AML-193 (cell line): ENCODE results near the gene SIX1.

ENCODE experiments used
- DNase-seq, 2 experiments: peaks; one replicate each; lab custom pipeline; 2025; lab: John Stamatoyannopoulos, UW

Gene SIX1

DNA sequence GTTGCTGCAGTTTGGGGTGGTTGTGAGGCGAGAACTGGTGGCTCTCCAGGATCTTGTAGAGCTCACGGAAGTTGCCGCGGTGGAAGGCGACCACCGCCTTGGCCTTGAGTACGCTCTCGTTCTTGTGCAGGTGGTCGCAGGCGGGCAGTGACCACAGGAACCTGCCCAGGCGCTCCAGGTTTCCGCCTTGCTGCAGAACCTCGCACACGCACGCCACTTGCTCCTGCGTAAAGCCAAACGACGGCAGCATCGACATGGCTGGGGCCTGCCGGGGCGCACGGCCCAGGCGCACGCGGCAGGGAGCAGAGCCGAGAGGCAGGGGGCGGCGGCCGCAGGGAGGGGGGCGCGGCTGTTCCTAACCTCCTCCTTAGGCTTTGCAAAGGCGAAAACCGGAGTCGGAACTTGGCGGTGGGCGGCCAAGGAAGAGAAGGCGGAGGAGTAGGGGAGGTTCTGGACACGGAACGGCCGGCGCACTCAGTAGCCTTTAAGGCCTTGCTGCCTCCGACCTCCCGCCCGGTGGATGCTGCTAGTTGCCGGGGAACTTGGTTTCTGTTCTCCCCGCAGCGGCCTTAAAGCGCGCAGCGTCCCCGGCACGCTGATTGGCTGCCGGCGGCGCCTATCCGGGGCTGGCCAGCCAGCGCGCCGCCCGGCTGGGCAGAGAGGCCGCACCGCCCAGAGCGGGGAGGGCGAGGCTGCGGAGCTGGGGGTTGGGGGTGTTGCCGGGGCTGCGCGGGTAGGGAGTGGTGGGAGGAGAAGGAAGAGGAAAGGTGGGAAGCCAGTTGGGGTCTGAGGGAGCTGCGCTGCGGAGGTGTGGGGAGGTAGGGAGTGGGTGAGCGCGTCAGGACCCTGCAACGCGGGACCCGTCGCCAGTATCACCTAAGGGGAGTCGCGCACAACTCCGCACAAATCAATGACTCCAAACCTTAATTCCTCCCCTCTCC, at the start of gene SIX1:
TSS of gene SIX1 (minus strand) at position 544 of the 941 bp plus-strand sequence. CDS start at position 256, 288 bp downstream.
- no peak for DNase-seq

GRCh38 chr14:60695327-60695726, 46.0 kb upstream of the SIX1 start:
- peak; percentile 42 to 45 for DNase-seq

- no peak for DNase-seq
Measured at GRCh38 chr14:60691383-60692113, 42.3 kb upstream of the SIX1 start.

- no peak for DNase-seq
Measured at GRCh38 chr14:60686865-60687264, 37.6 kb upstream of the SIX1 start.

DNA sequence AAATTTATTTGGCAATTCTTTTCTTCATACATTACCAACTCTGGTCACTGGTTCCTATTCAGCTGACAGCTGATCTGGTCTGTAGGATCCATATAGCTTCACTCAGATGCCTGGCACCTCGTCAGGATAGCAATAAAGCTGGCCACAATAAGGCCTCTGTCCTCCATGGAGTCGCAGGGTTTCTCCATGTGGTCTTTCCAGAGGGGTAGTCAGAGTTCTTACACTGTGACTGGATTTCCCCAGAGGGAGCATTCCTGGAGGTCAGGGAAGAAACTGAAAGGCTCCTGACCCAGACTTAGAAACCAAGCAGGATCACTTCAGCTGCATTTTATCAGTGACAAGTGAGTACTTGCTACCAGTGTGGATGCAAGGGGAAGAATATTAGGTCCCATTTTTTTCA, 34.9 kb upstream of the SIX1 start:
- DNase-seq, result no peak

GRCh38 chr14:60681271-60681670, 32.0 kb upstream of the SIX1 start:
- DNase-seq, result no peak

- no peak for DNase-seq
Measured at GRCh38 chr14:60680511-60680910, 31.2 kb upstream of the SIX1 start.

GRCh38 chr14:60679566-60680258, 30.4 kb upstream of the SIX1 start:
- DNase-seq, result no peak

- DNase-seq, result no peak
Measured at GRCh38 chr14:60677701-60678100, 28.4 kb upstream of the SIX1 start.

GRCh38 chr14:60670989-60671388, 21.7 kb upstream of the SIX1 start:
- DNase-seq, result no peak

- no peak for DNase-seq
Measured at GRCh38 chr14:60668431-60669112, 19.3 kb upstream of the SIX1 start.

GRCh38 chr14:60665177-60665550, 15.9 kb upstream of the SIX1 start:
- no peak for DNase-seq

- DNase-seq, result no peak
Measured at GRCh38 chr14:60662982-60663381, 13.7 kb upstream of the SIX1 start.

GRCh38 chr14:60661721-60662120, 12.4 kb upstream of the SIX1 start:
- no peak for DNase-seq

GRCh38 chr14:60658909-60659585, 9.8 kb upstream of the SIX1 start:
- DNase-seq, result no peak

- DNase-seq, result no peak
Measured at GRCh38 chr14:60658211-60658690, 9.0 kb upstream of the SIX1 start.

- DNase-seq, result no peak
Measured at GRCh38 chr14:60657456-60658210, 8.4 kb upstream of the SIX1 start.

DNA sequence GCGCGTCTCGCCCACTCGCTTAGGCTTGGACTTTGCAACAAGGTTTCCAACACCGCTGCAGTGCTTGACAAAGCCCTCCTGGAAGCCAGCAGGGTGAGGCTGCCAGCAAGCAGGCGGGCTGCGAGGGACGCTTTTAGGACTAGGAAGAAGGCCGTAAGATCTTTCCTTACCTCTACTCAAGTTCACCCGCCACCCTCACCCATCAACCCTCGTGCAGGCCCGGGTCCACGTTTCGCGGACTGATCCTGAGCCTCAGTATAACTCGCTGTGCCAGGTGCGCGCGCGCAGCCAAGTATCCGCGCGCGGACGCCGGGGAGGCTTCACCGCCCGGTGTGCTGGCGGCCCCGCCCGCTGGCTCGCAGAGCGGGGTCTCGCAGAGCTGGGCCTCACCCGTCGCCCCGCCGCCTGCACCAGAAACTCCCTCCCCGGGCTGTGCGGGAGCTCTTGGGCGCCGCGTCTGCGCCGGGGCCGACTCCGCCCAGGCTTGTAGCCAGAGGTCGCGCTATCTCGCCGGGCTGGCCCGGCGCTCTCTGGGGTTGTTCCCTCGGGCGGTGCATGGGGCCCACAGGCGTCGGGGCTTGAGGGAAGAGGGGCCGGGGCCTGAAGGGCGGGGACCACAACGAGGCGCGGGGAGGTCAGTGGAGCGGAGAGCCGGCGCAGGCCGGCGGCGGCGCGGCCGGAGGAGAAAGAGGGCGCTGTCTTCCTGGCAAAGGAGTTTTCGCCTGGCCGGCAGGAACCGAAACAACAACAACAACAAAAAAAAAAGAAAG, 7.6 kb upstream of the SIX1 start:
- DNase-seq, result no peak

- no peak for DNase-seq
Measured at GRCh38 chr14:60655898-60656685, 6.8 kb upstream of the SIX1 start.
